HG03521 (cell line): ENCODE data around the gene TSPAN9.

Experiments used
- ATAC-seq: cut with Tn5 transposase; IDR thresholded peaks from one replicate; pipeline ENCODE4 v1.9.1; 2021; ENCODE audit warnings: mild to moderate bottlenecking, moderate library complexity; ENCODE audit not compliant: unreplicated experiment

Gene TSPAN9

GRCh38 chr12:3326850-3327780, 249.9 kb downstream of the TSPAN9 start:
- no peak for ATAC-seq

- no peak for ATAC-seq
Measured at GRCh38 chr12:3328081-3328480, 250.9 kb downstream of the TSPAN9 start.

- no peak for ATAC-seq
Measured at GRCh38 chr12:3328571-3328970, 251.4 kb downstream of the TSPAN9 start.

- no peak for ATAC-seq
Measured at GRCh38 chr12:3329361-3329760, 252.2 kb downstream of the TSPAN9 start.

- ATAC-seq = no peak
Measured at GRCh38 chr12:3330976-3331510, 253.9 kb downstream of the TSPAN9 start.

GRCh38 chr12:3332188-3332587, 255.0 kb downstream of the TSPAN9 start:
- no peak for ATAC-seq

- ATAC-seq = no peak
Measured at GRCh38 chr12:3333583-3333982, 256.4 kb downstream of the TSPAN9 start.

- ATAC-seq = no peak
Measured at GRCh38 chr12:3333991-3334391, 256.8 kb downstream of the TSPAN9 start.

- ATAC-seq = no peak
Measured at GRCh38 chr12:3335078-3335487, 257.9 kb downstream of the TSPAN9 start.
